NOMO-1 treated with dmso at 0.1 percent for 144 hours (cell line): ENCODE results near the gene CLEC1A.

Experiments
- DNase-seq: peaks from one replicate; lab custom pipeline; 2025; ENCODE audit not compliant: unreplicated experiment; lab: John Stamatoyannopoulos, UW

The CLEC1A gene

DNA sequence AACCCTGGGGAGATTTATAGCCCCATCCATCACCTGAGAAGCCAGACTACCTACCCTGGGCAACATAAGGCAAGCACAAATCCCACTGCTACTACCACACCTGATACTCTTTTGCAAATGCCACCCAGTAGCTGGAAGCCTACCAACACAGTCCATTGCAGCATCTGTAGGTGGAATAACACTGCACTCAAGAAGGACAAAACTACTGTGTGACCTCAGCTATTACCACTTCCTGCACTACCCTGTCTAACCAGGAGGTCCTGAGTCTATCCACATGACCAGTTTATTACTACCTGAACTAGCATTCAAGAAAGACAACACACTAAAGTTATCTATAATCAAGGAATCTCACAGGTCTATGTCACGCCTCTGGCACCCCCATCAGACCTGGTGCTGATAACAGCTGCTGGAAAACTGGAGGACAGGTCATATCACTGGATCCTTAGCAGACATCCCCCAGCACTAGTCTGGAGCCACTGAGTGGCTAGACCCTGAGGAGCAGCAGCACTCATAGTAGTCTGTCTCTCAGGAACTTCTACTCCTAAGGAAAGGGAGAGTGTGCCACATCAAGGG lies 2.9 kb upstream of the CLEC1A start:
- DNase-seq, result no peak

DNA sequence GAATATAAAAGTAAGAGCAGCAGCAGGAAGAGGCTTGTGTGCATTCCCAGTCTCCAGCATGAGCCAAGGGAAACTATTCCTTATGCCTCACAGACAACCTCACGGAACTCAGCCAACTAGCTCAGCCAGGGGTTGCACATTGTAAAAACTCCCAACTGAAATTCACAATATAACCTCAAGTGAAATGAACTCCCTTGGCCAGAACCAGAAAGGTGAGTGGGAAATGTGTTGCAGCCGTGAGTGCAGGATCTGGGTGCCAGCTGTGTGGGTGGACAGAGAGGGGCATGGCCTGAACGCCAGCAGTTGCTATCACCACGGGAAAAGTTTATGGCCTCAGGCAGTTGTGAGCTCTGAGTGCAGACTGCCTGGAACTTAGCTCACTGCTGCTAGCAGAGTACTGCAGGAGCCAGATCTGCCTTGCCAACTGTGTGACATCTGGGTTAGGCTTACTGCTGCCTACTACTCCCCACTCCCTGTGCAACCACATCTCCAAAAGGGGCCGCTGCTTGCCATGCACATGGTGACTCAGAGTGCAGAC lies 2.3 kb upstream of the CLEC1A start:
- no peak for DNase-seq

DNA sequence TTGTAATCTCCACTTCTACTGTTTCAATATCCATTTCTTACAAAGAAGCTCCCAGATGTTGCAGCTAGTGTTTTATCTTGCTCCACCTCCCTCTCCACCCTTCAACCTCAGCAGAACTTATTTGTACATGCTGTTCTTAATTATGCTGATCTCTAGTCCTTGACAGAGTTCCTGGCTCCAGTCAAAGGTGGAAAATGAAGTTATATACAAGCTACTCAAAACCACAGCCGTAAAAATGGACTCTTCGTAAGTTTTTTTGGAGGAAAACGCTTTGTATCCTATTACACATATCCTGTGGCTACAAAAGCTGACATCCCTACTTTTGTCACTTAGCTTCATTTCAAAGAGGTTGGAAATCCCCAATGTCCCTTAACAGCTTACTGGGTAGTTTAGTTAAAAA lies 1.3 kb downstream of the CLEC1A start:
- DNase-seq, result no peak

DNA sequence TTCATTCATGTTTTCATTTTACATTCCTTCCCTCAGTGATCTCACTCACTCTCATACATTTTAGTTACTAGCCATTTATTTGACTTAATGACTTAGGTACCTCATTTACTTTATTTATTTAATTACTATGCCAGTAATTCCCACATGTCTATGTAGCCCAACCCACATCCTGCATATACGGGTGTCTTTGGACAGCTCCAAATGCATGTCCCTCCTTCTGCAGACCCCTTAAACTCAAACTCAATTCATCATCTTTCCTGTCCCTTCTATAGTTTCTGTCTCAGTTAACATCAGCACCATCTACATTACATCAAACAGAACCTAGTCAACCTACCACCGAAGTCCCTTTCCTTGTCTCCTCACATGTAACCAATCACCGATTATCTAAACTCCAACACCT lies 2.8 kb downstream of the CLEC1A start:
- DNase-seq, result no peak

DNA sequence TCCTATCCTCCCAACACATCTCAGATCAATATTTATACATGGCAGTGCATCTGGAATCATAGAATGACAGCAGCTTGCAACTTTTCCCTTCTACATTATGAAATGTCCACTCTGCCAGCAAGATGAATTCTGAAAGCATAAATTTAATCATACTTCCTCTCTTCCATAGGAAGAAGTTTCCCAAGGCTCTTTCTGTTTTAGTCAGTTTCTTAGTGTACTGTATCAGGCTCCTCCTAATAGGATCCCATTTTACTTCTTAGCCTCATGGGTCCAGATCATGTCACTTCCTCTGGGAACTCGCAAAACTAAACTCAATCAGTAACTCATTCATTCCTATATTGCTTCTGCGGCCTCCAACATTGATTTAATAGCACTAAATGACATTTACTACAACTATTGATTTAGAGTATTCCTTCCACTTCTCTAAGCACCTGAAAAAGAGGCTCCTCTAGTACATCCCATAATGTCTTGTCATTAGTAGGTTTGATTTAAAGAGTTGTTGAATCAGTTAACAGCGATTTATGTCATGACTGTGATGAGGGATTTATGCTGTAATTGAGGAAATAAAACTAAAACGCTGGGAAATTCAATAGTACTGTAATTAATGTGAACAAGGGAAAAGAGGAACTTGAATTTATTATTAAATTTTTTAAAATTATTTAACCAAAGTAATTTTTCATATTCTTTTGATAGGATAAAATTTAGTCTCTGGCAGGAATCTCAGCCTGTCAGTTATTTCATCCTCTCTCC lies 4.0 kb downstream of the CLEC1A start:
- no peak for DNase-seq

- DNase-seq, result no peak
These were observed 9.6 kb downstream of the CLEC1A start for GRCh38 chr12:10088955-10089900.

GRCh38 chr12:10088031-10088430 lies 10.8 kb downstream of the CLEC1A start:
- no peak for DNase-seq

GRCh38 chr12:10086387-10086786 lies 12.4 kb downstream of the CLEC1A start:
- DNase-seq, result no peak

DNA sequence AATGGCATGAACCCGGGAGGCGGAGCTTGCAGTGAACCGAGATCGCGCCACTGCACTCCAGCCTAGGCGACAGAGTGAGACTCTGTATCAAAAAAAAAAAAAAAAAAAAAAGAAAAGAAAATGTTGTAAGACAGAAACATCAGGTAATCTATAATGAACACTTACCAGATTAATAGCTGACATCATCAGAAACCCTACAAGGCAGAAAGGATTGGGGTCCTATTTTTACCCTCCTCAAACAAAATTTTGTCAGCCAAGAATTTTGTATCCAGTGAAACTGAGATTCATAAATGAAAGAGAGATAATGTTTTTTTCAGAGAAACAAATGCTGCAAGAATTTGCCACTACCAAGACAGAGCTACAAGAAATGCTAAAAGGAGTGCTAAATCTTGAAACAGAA lies 14.1 kb downstream of the CLEC1A start:
- DNase-seq, result no peak

GRCh38 chr12:10082117-10082874 lies 16.5 kb downstream of the CLEC1A start:
- no peak for DNase-seq

- no peak for DNase-seq
These were observed 23.3 kb downstream of the CLEC1A start for GRCh38 chr12:10075451-10075850.

GRCh38 chr12:10073261-10073660 lies 25.5 kb downstream of the CLEC1A start:
- DNase-seq, result no peak

DNA sequence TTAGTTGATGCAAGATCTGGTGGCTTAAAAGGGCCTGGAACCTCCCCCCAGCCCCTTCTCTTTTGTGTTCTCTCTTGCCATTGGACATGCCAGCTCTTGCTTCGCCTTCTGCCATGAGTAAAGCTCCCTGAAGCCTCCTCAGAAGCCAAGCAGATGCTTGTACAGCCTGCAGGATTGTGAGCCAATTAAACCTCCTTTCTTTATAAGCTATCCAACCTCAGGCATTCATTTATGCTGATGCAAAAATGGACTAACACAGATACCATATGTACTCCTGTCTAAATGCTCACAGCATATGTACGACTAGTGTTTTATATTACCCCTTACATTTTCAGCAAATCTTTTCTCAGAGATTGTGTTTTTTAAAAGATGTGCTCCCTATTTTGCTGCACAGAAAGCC lies 26.7 kb downstream of the CLEC1A start:
- no peak for DNase-seq

- DNase-seq, result no peak
These were observed 28.4 kb downstream of the CLEC1A start for GRCh38 chr12:10070380-10070779.

- no peak for DNase-seq
These were observed 28.8 kb downstream of the CLEC1A start for GRCh38 chr12:10069976-10070375.

- peak; percentile 88 for DNase-seq
These were observed 29.7 kb downstream of the CLEC1A start for GRCh38 chr12:10069099-10069498.

GRCh38 chr12:10068644-10069043 lies 30.1 kb downstream of the CLEC1A start:
- peak; percentile 50 for DNase-seq

DNA sequence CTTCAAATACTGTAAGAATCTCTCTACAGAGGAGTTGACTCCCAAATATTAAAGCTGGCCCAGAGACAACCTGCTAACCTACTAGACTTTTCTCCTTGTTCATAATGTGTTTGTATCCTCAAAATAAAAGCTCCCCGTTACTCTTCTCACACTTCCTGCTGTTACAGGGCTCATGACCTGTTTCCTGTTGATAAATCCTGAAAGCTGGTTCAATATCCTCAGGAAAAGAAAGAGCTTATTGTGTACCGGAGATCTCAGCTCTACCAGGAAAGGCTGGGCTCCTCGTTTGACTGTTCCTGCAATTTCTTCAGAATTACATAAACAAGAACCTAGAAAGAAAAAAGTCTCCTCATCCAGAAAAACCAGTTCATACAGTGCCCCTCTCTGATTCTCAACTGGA lies 30.8 kb downstream of the CLEC1A start:
- no peak for DNase-seq

DNA sequence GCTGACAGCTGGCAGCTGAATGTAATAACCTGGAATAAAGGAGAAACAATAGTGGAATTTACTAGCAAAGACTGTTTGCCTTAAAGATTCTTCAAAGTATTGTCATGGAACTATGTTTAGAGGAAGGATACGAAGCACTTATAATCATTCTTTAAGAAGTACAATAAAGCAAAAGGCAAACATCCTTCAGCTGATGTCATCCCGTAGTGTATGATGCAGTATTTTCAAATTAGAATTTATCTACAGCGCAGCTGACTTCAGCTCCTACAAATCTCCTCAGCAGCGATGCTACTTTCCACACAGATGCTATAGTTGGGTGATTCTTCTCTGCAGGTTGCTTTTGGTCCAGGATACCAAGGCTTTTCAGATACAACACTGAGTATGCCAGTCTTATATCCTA lies 31.5 kb downstream of the CLEC1A start:
- no peak for DNase-seq

GRCh38 chr12:10065241-10065640 lies 33.5 kb downstream of the CLEC1A start:
- no peak for DNase-seq

- DNase-seq, result no peak
These were observed 40.4 kb downstream of the CLEC1A start for GRCh38 chr12:10058387-10058786.
